K562 (cell line): Measurements from ENCODE around the gene CUX1. TPM values are rescaled to one million over a fixed set of nuclear protein-coding genes. Genes with fewer than 3 reads are reported as not detected.

Experiments used
- ATAC-seq: fragments of 200-7000 bp; cut with Tn5 transposase; 3 replicates; pipeline ENCODE4 v1.9.1; 2020; ENCODE audit warnings: moderate library complexity
- BruUV-seq: library from RNA; stranded (reverse); fragments of 400-500 nt; replicated peaks from 2 replicates; lab custom pipeline; 2021; lab: Mats Ljungman, UMichigan
- CTCF ChIA-PET: fragments of 300-600 bp; formaldehyde crosslinking; extraction: SDS; loops from one replicate; lab custom pipeline; 2021; ENCODE audit warnings: low intra/inter-chr PET ratio; lab: Yijun Ruan, JAX
- POLR2A ChIA-PET: fragments of 300-600, 350-650 bp; sonication (Branson Sonifier 250); formaldehyde crosslinking; extraction: SDS; loops from one replicate; lab custom pipeline; 2021; ENCODE audit warnings: antibody characterized with exemption, inconsistent platforms; lab: Yijun Ruan, JAX
- DNase-seq, 4 experiments: peaks; one replicate each; pipeline versions ENCODE4 v3.0.0 to v3.0.0-alpha.2; 2011 to 2018; ENCODE audit warnings: low spot score in 3 of 4, mixed read lengths in 3 of 4; ENCODE audit errors: extremely low read depth in 1 of 4
- FAIRE-seq: peaks from 2 replicates; lab custom pipeline; 2011; peaks lifted over from hg19 to GRCh38; lab: Jason Lieb, UNC
- H2AFZ ChIP-seq: 2 replicates; pipeline ENCODE4 v1.6.0; 2011; ENCODE audit warnings: low read depth, low read length, control low read depth, inconsistent platforms
- H3K27ac ChIP-seq: fragments of 200-600 bp; 3 replicates; pipeline ENCODE4 v1.8.0; 2011; ENCODE audit warnings: low read depth, mild to moderate bottlenecking, control low read depth, inconsistent platforms, low read length, moderate library complexity, mixed read lengths; ENCODE audit errors: extremely low read depth
- H3K27me3 ChIP-seq, 2 experiments: fragments of 300-600 bp in 1 of 2; 2 replicates in 1 of 2; 3 replicates in 1 of 2; pipeline versions ENCODE4 v1.6.0 to v1.8.0; 2011; ENCODE audit warnings: inconsistent platforms in 2 of 2, low read length in 2 of 2, mild to moderate bottlenecking in 1 of 2, mixed read lengths in 1 of 2, moderate library complexity in 1 of 2; ENCODE audit not compliant: control insufficient read depth in 2 of 2, insufficient read depth in 2 of 2
- H3K36me3 ChIP-seq: fragments of 300-600 bp; 3 replicates; pipeline ENCODE4 v1.8.0; 2011; ENCODE audit warnings: mild to moderate bottlenecking, low read length, inconsistent platforms; ENCODE audit not compliant: control insufficient read depth, insufficient read depth
- H3K4me1 ChIP-seq, 2 experiments: fragments of 200-600 bp in 1 of 2; replicated peaks in 1 of 2; 2 replicates in 1 of 2; 3 replicates in 1 of 2; pipeline versions ENCODE4 v1.5.1 to v1.8.0; 2011; ENCODE audit warnings: inconsistent platforms in 2 of 2, low read length in 2 of 2, mild to moderate bottlenecking in 1 of 2, mixed read lengths in 1 of 2, moderate library complexity in 1 of 2; ENCODE audit not compliant: control insufficient read depth in 2 of 2, insufficient read depth in 2 of 2
- H3K4me2 ChIP-seq: 2 replicates; pipeline ENCODE4 v1.6.1; 2011; ENCODE audit warnings: low read length, control low read depth, inconsistent platforms, mixed read lengths; ENCODE audit not compliant: insufficient read depth
- H3K4me3 ChIP-seq: fragments of 200-600 bp; sonication (generic), shearing (Covaris generic); 2 replicates; pipeline ENCODE4 v1.5.1; 2016; ENCODE audit warnings: control low read depth, inconsistent platforms
- H3K79me2 ChIP-seq: fragments of 200-600 bp; 3 replicates; pipeline ENCODE4 v1.8.0; 2011; ENCODE audit warnings: low read length, inconsistent platforms; ENCODE audit not compliant: control insufficient read depth, insufficient read depth
- H3K9ac ChIP-seq, 2 experiments: 2 replicates each; pipeline versions ENCODE4 v1.6.0 to v1.6.1; 2011; ENCODE audit warnings: low read depth in 2 of 2, low read length in 2 of 2, control low read depth in 1 of 2, inconsistent platforms in 1 of 2, mild to moderate bottlenecking in 1 of 2, mixed read lengths in 1 of 2; ENCODE audit not compliant: insufficient read depth in 1 of 2
- H3K9me1 ChIP-seq: one replicate; pipeline ENCODE4 v1.6.0; 2011; ENCODE audit warnings: inconsistent platforms, mild to moderate bottlenecking, low read length, moderate library complexity; ENCODE audit not compliant: control insufficient read depth, insufficient read depth
- H3K9me3 ChIP-seq: replicated peaks from 2 replicates; pipeline ENCODE4 v1.5.1; 2011; ENCODE audit warnings: low read depth, low read length, inconsistent platforms; ENCODE audit not compliant: control insufficient read depth, insufficient read depth
- H4K20me1 ChIP-seq: replicated peaks from 2 replicates; pipeline ENCODE4 v1.6.1; 2011; ENCODE audit warnings: low read length, inconsistent platforms, mixed read lengths; ENCODE audit not compliant: control insufficient read depth, insufficient read depth
- ARID4B ChIP-seq: sonication (generic); formaldehyde crosslinking; IDR thresholded peaks from 2 replicates; pipeline ENCODE4 v1.8.0; 2022; ENCODE audit warnings: mild to moderate bottlenecking, missing genetic modification reagents
- DEAF1 ChIP-seq: fragments of 450-650 bp; formaldehyde crosslinking; IDR thresholded peaks from 2 replicates; pipeline ENCODE4 v1.4.0; 2020; ENCODE audit warnings: mild to moderate bottlenecking, moderate library complexity
- ELK3 ChIP-seq: fragments of 450-650 bp; formaldehyde crosslinking; IDR thresholded peaks from 2 replicates; pipeline ENCODE4 v1.4.0; 2020; ENCODE audit warnings: mild to moderate bottlenecking
- FOXM1 ChIP-seq, 2 experiments: fragments of 450-650 bp in 1 of 2; sonication (generic) in 1 of 2; formaldehyde crosslinking in 1 of 2; IDR thresholded peaks; 2 replicates each; pipeline versions ENCODE4 v1.6.1 to v1.9.0; 2017 to 2022; ENCODE audit warnings: low read depth in 2 of 2, mild to moderate bottlenecking in 2 of 2, missing genetic modification reagents in 1 of 2, moderate library complexity in 1 of 2
- NFXL1 ChIP-seq: fragments of 450-650 bp; formaldehyde crosslinking; IDR thresholded peaks from 2 replicates; pipeline ENCODE4 v1.4.0; 2021; ENCODE audit warnings: mild to moderate bottlenecking
- PTRF ChIP-seq: fragments of 450-650 bp; IDR thresholded peaks from 2 replicates; pipeline ENCODE4 v1.6.1; 2016; ENCODE audit warnings: mild to moderate bottlenecking, missing genetic modification characterization, missing compliant biosample characterization
- SMAD2 ChIP-seq: fragments of 150-350 bp; IDR thresholded peaks from 2 replicates; pipeline ENCODE4 v1.6.1; 2014; ENCODE audit warnings: low read depth, mild to moderate bottlenecking, low read length
- TRIM28 ChIP-seq: fragments of 450-650 bp; IDR thresholded peaks from 2 replicates; pipeline ENCODE4 v1.6.1; 2017
- ZNF274 ChIP-seq: IDR thresholded peaks from 2 replicates; pipeline ENCODE4 v1.6.1; 2011; ENCODE audit warnings: low read depth, mild to moderate bottlenecking, low read length, moderate library complexity, borderline replicate concordance
- ZNF699 ChIP-seq: fragments of 250-450 bp; sonication (Bioruptor Pico); IDR thresholded peaks from 2 replicates; pipeline ENCODE4 v1.8.0; 2021; ENCODE audit warnings: mild to moderate bottlenecking, moderate library complexity; ENCODE audit not compliant: insufficient replicate concordance
- ZSCAN32 ChIP-seq: fragments of 450-650 bp; formaldehyde crosslinking; IDR thresholded peaks from 2 replicates; pipeline ENCODE4 v1.4.0; 2020; ENCODE audit warnings: mild to moderate bottlenecking, moderate library complexity
- WGBS: fragments of 100-300 bp; shearing (Covaris generic); methylation state at CpG from one replicate; pipeline ENCODE4 v1.1.6; 2016; ENCODE audit warnings: low coverage, mixed read lengths; ENCODE audit not compliant: insufficient coverage; ENCODE audit errors: missing lambda C conversion rate; 5-methylcytosine and 5-hydroxymethylcytosine counted together
- in situ Hi-C: fragments of 300-500 bp; cut with MboI; formaldehyde crosslinking; loops from 4 replicates; pipeline ENCODE4 v1.15.0; 2018; ENCODE audit warnings: inconsistent platforms, mixed read lengths
- intact Hi-C: fragments of 100-400 bp; cut with micrococcal nuclease; formaldehyde crosslinking; loops from 2 replicates; pipeline ENCODE4 v1.14.2; 2022
- polyA plus RNA-seq, 8 experiments: library from polyadenylated mRNA; depleted of rRNA in 4 of 8; stranded (reverse) in 5 of 8; unstranded in 3 of 8; fragments of >200 nt; fragmentation: Nextera tagmentation in 2 of 8; fragmentation: Illumina TruSeq in 1 of 8; extraction: Ambion mirVana in 2 of 8; extraction: Trizol in 1 of 8; gene quantifications; 2 replicates each; pipeline versions ENCODE4 v1.2.1 to v1.2.3, GENCODE V29; 2011 to 2014; ENCODE audit warnings: inconsistent platforms in 1 of 8, missing spikeins in 1 of 8
- total RNA-seq, 7 experiments: library from RNA; depleted of rRNA in 6 of 7; stranded (reverse); fragments of >200 nt in 6 of 7; fragmentation: Illumina TruSeq in 2 of 7; extraction: Trizol in 2 of 7; gene quantifications; 2 replicates each; pipeline versions ENCODE4 v1.2.1 to v1.2.3, GENCODE V29; 2011 to 2021; ENCODE audit warnings: low replicate concordance in 1 of 7

Gene CUX1
- total and polyA plus RNA-seq, 9 of the 15 experiments (the other 6 are each of a cell fraction or from before 2014, with no cell fraction given): 3.6 to 55.3 (median 25.2) TPM

GRCh38 chr7:102073931-102074880 lies 256.8 kb downstream of the CUX1 start (continued):
- TF ChIP-seq ELK3 (CRISPR knock-in tag) (no peak), ZSCAN32 (CRISPR knock-in tag) (no peak)
- TF ChIP-seq, all 486 proteins: peak for 0

GRCh38 chr7:102075126-102075525 lies 257.7 kb downstream of the CUX1 start:
- H3K4me2 ChIP-seq: no peak overlapping the region
- H3K9me3 ChIP-seq: no peaks in the 10 kb centered on the region
- H3K79me2 ChIP-seq: no peaks in the 10 kb centered on the region
- CTCF ChIA-PET: no interaction called here
- no peak overlapping the region for H3K27ac ChIP-seq
- FAIRE-seq (no peak), ATAC-seq (no peak), DNase-seq (no peak)
- H2AFZ ChIP-seq: no peak overlapping the region
- WGBS: 96% methylated on average over 9 of the region's 9 CpGs
- H3K9me1 ChIP-seq: no peaks in the 10 kb centered on the region
- no peaks in the 10 kb centered on the region for H4K20me1 ChIP-seq
- H3K4me1 ChIP-seq: peaks cover 12 to 16% of the 10 kb centered on the region in 2 experiments; a peak in 4 of 5 replicates
- POLR2A ChIA-PET: interaction anchor here (0.9 kb wide), 1 partner anchor 11 kb away, joined by 3 read pairs; no protein-coding TSS in a partner anchor
- no peaks in the 10 kb centered on the region for H3K27me3 ChIP-seq
- in situ Hi-C loops (no loop called here), intact Hi-C loops (no loop called here)
- H3K9ac ChIP-seq: no peak overlapping the region
- BruUV-seq: no TSS peak
- peaks cover 28% of the 10 kb centered on the region; the same call in 2 of the 3 replicates for H3K36me3 ChIP-seq
- H3K4me3 ChIP-seq: no peak overlapping the region
- no peak for TF ChIP-seq FOXM1 (IDR thresholded peaks at IDR 0.05; ENCODE audit: low read depth)
- no peak for TF ChIP-seq FOXM1 (CRISPR knock-in tag; IDR thresholded peaks at IDR 0.05; ENCODE audit: low read depth)
- TF ChIP-seq ZNF699 (CRISPR knock-in tag): no peak
- no peak for TF ChIP-seq TRIM28
- TF ChIP-seq DEAF1 (CRISPR knock-in tag): no peak
- no peak for TF ChIP-seq SMAD2
- TF ChIP-seq ZNF274: no peak
- no peak for TF ChIP-seq ARID4B
- no peak for TF ChIP-seq PTRF (tag)
- TF ChIP-seq NFXL1 (CRISPR knock-in tag): no peak
